WERI-Rb-1 (cell line): Measurements from ENCODE around the gene SLC3A2.

Experiments
- DNase-seq: peaks from one replicate; pipeline ENCODE4 v3.0.0-alpha.2; 2020
- H3K27ac ChIP-seq: fragments of 250-450 bp; sonication (Bioruptor Pico); 2 replicates; pipeline ENCODE4 v1.5.1; 2020; ENCODE audit warnings: mild to moderate bottlenecking, moderate library complexity
- H3K27me3 ChIP-seq: fragments of 250-450 bp; sonication (Bioruptor Pico); 2 replicates; pipeline ENCODE4 v1.5.1; 2021; ENCODE audit warnings: mild to moderate bottlenecking, low read depth, moderate library complexity; ENCODE audit not compliant: insufficient read depth, severe bottlenecking
- H3K36me3 ChIP-seq: fragments of 250-450 bp; sonication (Bioruptor Pico); 2 replicates; pipeline ENCODE4 v1.5.1; 2020; ENCODE audit warnings: mild to moderate bottlenecking, moderate library complexity
- H3K4me3 ChIP-seq: 2 replicates; pipeline ENCODE4 v1.5.1; 2011; ENCODE audit warnings: low read depth, mild to moderate bottlenecking, control low read depth, low read length
- H3K9me3 ChIP-seq: fragments of 250-450 bp; sonication (Bioruptor Pico); 2 replicates; pipeline ENCODE4 v1.5.1; 2021; ENCODE audit warnings: mild to moderate bottlenecking, moderate library complexity; ENCODE audit not compliant: severe bottlenecking
- TF ChIP-seq, protein P1 (sequence below): IDR thresholded peaks from 2 replicates; pipeline ENCODE4 v1.5.1; 2011; ENCODE audit warnings: low read depth, mild to moderate bottlenecking, control low read depth, inconsistent platforms, low read length

SLC3A2 gene

DNA sequence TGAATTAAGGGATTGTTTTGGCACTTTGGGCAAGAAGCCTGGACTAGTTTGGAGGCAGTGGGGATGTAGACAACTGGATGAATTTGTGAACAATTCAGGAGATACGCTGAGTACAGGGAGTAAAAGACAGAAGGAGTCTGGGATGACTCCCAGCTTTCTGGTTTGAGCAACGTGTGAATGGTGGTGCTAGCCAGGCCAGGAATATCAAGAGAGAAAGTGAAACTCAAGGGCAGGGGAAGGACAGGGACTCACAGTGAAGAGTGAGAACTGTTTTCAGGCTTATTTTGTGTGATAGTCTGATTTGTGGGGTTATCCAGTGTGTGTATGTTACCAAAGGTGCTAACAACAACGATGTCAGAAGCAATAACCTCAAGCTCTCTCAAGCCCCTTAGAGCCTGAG lies 24.6 kb downstream of the SLC3A2 start:
- Histone ChIP-seq H3K4me3 (no peak overlapping the region), H3K27me3 (no peaks in the 10 kb centered on the region), H3K9me3 (no peaks in the 10 kb centered on the region), H3K36me3 (no peaks in the 10 kb centered on the region), H3K27ac (no peak overlapping the region)
- TF ChIP-seq, protein P1, sequence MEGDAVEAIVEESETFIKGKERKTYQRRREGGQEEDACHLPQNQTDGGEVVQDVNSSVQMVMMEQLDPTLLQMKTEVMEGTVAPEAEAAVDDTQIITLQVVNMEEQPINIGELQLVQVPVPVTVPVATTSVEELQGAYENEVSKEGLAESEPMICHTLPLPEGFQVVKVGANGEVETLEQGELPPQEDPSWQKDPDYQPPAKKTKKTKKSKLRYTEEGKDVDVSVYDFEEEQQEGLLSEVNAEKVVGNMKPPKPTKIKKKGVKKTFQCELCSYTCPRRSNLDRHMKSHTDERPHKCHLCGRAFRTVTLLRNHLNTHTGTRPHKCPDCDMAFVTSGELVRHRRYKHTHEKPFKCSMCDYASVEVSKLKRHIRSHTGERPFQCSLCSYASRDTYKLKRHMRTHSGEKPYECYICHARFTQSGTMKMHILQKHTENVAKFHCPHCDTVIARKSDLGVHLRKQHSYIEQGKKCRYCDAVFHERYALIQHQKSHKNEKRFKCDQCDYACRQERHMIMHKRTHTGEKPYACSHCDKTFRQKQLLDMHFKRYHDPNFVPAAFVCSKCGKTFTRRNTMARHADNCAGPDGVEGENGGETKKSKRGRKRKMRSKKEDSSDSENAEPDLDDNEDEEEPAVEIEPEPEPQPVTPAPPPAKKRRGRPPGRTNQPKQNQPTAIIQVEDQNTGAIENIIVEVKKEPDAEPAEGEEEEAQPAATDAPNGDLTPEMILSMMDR, result no peak
- DNase-seq, result no peak

DNA sequence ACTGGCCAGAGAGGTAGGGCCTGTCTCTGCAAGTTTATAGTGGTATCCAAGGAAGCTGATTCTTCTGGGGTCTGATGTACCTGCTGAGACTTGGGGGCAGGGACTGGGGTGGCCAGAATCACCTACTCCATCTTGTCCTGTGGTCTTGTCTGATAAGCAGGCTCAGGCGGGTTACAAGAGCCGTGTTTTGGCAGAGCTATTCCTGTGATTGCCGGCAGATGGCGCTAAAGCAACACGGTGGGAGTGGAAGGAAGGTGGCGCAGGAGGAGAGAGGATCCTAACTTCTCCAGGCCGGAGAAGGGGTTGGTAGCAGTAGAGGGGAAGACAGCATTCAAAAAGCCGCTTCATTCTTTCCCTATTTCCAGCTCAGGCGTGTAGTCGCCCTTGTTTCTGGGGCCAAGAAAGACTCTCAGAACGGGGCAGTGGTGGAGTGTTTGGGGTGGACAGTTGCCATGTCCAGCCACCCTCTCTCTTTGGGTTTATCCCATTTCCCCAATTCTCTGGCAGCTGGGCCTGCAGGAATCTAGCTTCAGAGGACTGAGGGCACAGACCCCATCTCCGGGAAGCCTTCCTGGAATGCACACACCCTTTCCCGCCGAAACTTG lies 25.3 kb downstream of the SLC3A2 start:
- no peak overlapping the region for H3K4me3 ChIP-seq
- DNase-seq, result peak; percentile 83
- H3K27me3 ChIP-seq, result no peaks in the 10 kb centered on the region
- H3K27ac ChIP-seq, result no peak overlapping the region
- TF ChIP-seq, protein P1, result peak; percentile 95
- no peaks in the 10 kb centered on the region for H3K9me3 ChIP-seq
- no peaks in the 10 kb centered on the region for H3K36me3 ChIP-seq

DNA sequence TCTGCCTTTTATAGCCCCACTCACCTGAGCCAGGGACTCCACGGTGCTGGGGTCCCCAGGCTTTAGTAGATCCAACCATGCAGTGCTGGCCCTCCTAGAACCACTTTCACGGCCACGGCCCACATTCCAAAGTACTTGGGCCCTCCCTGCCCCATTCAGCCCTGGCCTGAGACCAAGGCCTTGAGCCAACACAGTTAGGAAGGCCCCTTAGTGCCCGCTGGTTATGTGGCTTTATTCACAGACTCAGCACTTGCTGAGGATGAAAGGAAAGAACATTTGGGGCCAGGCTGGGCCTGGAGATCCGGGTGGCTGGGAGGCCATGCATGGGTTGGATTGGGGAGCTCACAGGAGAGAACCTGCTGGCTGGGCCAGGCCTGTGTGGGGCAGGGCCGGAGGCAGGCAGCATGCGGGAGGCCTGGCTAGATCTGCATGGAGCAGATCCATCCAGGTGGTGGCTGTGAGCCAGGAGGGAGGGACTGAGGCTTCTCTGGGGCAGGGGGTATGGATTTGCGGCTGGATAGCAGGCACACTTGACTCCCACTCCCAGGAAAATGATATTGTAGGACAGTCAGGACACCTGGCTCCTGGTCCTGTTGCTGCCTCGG lies 27.9 kb downstream of the SLC3A2 start:
- H3K4me3 ChIP-seq, result no peak overlapping the region
- no peaks in the 10 kb centered on the region for H3K36me3 ChIP-seq
- H3K9me3 ChIP-seq, result no peaks in the 10 kb centered on the region
- DNase-seq, result no peak
- TF ChIP-seq, protein P1, result no peak
- H3K27ac ChIP-seq, result no peak overlapping the region
- H3K27me3 ChIP-seq, result no peaks in the 10 kb centered on the region

DNA sequence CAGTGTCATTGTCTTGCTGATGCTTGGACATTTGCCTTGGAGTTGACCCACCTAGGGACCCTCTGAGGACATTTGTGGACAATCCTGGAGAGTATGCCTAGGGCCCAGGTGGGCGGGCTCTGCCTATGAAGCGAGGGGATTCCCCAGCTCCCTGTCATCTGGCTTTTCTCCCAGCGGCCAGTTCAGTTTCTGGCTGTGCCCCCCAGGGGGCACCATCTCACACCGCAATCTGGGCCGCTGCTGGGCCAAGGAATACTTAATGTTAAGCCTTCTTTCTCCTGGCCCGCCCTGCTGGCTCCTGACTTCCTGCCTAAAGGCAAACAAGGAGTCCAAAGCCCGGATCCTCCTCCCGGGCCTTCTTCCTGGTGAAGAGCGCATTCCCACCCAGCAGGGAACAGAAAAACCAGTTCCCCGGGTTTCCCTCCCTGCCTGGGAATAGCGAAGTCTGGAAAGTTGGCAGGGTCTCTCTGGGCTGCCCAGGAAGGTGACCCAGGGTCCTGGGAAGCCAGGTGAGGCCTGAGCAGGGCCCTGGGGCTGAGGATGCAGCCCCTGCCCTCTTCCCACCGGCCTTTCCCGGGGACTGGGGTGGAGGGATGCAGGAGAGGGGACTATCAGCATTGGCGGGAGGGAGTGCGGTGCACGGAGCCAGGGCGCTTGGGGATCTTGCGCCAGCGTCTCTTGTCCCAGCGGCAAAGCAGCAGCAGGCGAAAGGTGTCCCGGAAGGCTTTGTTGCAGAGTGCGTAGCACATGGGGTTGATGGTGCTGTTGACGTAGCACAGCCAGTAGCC lies 28.6 kb downstream of the SLC3A2 start:
- H3K9me3 ChIP-seq, result no peaks in the 10 kb centered on the region
- H3K36me3 ChIP-seq, result no peaks in the 10 kb centered on the region
- peak; percentile 87 for DNase-seq
- H3K4me3 ChIP-seq, result no peak overlapping the region
- no peaks in the 10 kb centered on the region for H3K27me3 ChIP-seq
- TF ChIP-seq, protein P1, result peak; percentile 86
- peak overlapping the region; percentile 64 for H3K27ac ChIP-seq

DNA sequence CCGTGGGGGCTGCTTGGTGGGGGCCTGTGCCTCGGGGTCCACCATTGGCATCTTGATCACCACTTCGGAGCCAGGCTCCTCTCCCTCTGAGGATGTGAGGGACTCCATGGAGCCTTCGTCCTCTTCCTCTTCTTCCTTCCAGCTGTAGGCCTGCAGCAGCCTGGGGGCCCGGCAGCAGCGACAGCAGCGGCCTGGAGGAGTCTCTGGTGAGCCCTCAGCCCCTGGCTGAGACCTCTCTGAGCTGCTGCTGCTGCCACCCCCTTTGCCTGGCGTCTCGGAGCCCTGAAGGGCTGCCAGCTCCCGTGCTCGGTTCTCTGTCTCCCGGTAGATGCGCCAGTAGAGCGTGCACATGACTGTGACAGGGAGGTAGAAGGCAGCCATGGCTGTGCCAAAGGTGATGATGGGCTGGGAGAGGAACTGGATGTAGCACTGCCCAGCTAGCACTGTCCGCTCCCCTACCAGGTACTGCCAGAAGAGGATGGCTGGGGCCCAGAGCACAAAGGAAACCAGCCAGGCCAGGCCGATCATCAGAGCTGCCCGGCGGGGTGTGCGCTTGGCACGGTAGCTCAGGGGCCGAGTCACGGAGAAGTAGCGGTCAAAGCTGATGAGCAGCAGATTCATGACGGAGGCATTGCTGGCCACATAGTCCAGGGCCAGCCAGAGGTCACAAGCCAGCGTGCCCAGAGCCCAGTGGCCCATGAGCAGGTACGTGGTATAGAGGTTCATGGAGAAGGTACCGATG lies 29.6 kb downstream of the SLC3A2 start:
- no peaks in the 10 kb centered on the region for H3K36me3 ChIP-seq
- H3K27ac ChIP-seq, result no peak overlapping the region
- H3K9me3 ChIP-seq, result no peaks in the 10 kb centered on the region
- H3K4me3 ChIP-seq, result no peak overlapping the region
- TF ChIP-seq, protein P1, result no peak
- DNase-seq, result no peak
- H3K27me3 ChIP-seq, result no peaks in the 10 kb centered on the region
